Neural crest cell (in vitro differentiated cells): ENCODE measurements around the gene CARM1. TPM values are rescaled to one million over a fixed set of nuclear protein-coding genes. Genes with fewer than 3 reads are reported as not detected.

Experiments used
- DNase-seq: peaks from one replicate; pipeline ENCODE4 v3.0.0; 2021; ENCODE audit warnings: low read depth, mixed read lengths, low spot score
- H3K27ac Mint-ChIP-seq: one replicate; pipeline ENCODE4 v1.8.0; 2021; ENCODE audit warnings: mild to moderate bottlenecking, mixed read lengths; ENCODE audit not compliant: unreplicated experiment
- H3K27me3 Mint-ChIP-seq: 2 replicates; pipeline ENCODE4 v1.8.0; 2021; ENCODE audit warnings: low read depth, mild to moderate bottlenecking, mixed read lengths
- H3K36me3 Mint-ChIP-seq: 2 replicates; pipeline ENCODE4 v1.8.0; 2021; ENCODE audit warnings: low read depth, mild to moderate bottlenecking, mixed read lengths
- H3K4me1 Mint-ChIP-seq: 2 replicates; pipeline ENCODE4 v1.8.0; 2021; ENCODE audit warnings: mixed read lengths
- H3K4me3 Mint-ChIP-seq: one replicate; pipeline ENCODE4 v1.8.0; 2021; ENCODE audit warnings: mild to moderate bottlenecking, mixed read lengths
- H3K9me3 Mint-ChIP-seq: 2 replicates; pipeline ENCODE4 v1.8.0; 2021; ENCODE audit warnings: mixed read lengths
- long read RNA-seq: library from polyadenylated mRNA; unstranded; transcript quantifications from one replicate; pipeline ENCODE4 v2.0.0, GENCODE V29; 2020
- total RNA-seq: library from RNA; stranded (reverse); gene quantifications from 2 replicates; pipeline ENCODE4 v1.2.1, GENCODE V29; 2021
- TF ChIP-seq, protein P1 (sequence below): fragments of 200-600 bp; sonication (generic); conservative IDR thresholded peaks from 2 replicates; pipeline ENCODE4 v1.5.0; 2021; ENCODE audit warnings: antibody characterized with exemption, mild to moderate bottlenecking

Gene CARM1
- 99.6 and 106 TPM in 2 replicates for total RNA-seq
- long read RNA-seq, partial matches to known transcripts: 0 of 3 reads
- long read RNA-seq, other reads (novel, unspliced or antisense): 3 of 3 reads

DNA sequence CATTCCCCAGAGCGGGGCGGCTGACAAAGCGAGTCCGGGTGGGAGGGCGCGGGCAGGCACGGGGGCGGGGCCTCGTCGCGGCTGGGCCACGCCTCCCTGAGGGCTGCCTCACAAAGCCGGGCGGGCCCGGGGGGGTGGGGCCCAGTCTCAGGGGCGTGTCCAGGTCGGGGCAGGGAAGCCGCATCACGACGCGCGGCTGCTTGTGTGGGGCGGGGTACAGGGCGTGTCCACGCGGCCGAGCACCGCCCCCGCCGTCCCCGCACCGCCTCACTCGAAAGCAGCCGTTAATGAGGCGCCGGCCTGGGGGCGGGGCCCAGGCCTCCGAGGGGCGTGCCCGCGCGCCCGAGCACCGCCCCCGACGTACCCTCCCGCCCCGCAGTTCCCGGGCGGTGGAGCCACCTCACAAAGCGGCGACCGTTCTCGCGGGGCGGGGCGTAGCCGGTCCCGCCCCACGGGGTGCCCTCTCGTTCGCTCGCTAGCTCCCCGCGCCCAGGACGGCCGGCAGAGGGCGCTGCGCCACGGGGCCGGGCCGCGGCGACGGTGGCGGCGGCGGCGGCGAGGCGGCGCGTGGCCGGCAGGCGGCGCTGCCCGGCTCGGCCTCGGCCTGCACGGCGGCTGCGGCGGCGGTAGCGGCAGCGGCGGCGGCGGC lies at the start of gene CARM1:
Gene CARM1, plus strand, starts transcription at position 599 of the 649 bp plus-strand sequence. CDS start 150 bp downstream, outside the sequence.
- Mint-ChIP-seq H3K4me3 (peak within 1 kb of the TSS; percentile 90), H3K36me3 (no peaks in the 10 kb centered on the region), H3K27me3 (no peaks in the 10 kb centered on the region), H3K27ac (peak within 1 kb of the TSS; percentile 98), H3K4me1 (peaks cover 33% of the 10 kb centered on the region), H3K9me3 (no peaks in the 10 kb centered on the region)
- TF ChIP-seq, protein P1, sequence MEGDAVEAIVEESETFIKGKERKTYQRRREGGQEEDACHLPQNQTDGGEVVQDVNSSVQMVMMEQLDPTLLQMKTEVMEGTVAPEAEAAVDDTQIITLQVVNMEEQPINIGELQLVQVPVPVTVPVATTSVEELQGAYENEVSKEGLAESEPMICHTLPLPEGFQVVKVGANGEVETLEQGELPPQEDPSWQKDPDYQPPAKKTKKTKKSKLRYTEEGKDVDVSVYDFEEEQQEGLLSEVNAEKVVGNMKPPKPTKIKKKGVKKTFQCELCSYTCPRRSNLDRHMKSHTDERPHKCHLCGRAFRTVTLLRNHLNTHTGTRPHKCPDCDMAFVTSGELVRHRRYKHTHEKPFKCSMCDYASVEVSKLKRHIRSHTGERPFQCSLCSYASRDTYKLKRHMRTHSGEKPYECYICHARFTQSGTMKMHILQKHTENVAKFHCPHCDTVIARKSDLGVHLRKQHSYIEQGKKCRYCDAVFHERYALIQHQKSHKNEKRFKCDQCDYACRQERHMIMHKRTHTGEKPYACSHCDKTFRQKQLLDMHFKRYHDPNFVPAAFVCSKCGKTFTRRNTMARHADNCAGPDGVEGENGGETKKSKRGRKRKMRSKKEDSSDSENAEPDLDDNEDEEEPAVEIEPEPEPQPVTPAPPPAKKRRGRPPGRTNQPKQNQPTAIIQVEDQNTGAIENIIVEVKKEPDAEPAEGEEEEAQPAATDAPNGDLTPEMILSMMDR: peak; percentile 71
- DNase-seq: peak; percentile 97

DNA sequence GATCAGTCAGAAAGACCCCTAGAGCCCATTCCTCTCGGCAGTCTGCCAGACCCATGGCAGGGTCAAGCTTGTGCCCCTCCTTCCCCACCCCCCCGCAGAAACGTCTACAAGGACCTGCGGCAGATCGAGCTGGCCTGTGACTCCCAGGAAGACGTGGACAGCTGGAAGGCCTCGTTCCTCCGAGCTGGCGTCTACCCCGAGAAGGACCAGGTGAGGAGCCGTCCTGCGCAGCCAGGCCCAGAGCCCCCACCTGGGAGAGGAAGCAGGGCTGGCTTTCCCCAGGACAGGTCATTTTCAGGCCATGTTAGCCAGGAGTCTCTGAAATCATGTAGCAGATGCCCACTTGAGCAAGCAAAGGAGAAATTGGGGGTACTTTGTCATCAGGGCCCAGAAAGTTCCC lies 47.7 kb upstream of the CARM1 start:
- TF ChIP-seq, protein P1: no peak
- H3K36me3 Mint-ChIP-seq: peaks cover 11% of the 10 kb centered on the region

DNA sequence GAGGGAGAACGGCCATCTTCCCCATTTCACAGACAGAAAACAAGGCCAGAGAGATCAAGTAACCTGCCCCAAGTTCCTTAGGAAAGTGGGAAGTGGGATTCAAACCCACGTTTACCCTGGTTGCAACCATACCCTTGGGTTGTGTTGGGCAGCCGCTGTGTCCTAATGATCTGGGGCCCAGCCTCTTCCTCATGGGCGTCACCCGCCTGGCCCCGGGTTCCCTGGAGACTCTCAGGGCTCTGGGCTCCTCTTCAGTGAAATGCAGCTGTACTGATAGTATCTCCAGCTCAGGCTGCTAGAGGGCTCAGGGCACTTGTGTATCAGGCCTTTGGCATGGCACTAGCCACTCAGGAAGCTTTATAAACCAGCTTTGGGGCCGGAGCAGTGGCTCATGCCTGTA lies 45.1 kb upstream of the CARM1 start:
- Mint-ChIP-seq H3K4me3 (no peak overlapping the region), H3K27me3 (no peaks in the 10 kb centered on the region), H3K9me3 (no peaks in the 10 kb centered on the region), H3K27ac (no peak overlapping the region), H3K4me1 (no peaks in the 10 kb centered on the region), H3K36me3 (peaks cover 4% of the 10 kb centered on the region)
- DNase-seq: no peak
- TF ChIP-seq, protein P1: no peak

More for the DNA sequence above, 47.7 kb upstream of the CARM1 start:
- Mint-ChIP-seq H3K4me1 (no peaks in the 10 kb centered on the region), H3K4me3 (no peak overlapping the region), H3K27me3 (no peaks in the 10 kb centered on the region), H3K27ac (no peak overlapping the region), H3K9me3 (no peaks in the 10 kb centered on the region)
- DNase-seq: no peak

DNA sequence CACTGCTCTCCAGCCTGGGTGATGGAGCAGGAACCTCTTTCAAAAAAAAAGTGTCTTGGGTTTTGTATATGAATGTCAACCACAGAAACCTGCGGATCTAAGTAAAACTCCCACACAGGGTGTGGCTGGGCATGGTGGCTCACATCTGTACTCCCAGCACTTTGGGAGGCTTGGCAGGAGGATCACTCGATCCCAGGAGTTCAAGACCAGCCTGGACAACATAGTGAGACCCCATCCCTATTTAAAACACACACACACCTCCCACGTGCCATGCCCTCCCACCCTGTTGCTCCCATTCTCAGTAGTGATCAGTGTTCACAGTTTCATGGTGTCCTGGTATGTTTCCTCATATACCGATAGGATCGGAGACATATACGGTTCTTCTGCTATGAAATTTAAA lies 44.5 kb upstream of the CARM1 start:
- Mint-ChIP-seq H3K27ac (no peak overlapping the region), H3K9me3 (no peaks in the 10 kb centered on the region), H3K4me1 (no peaks in the 10 kb centered on the region), H3K4me3 (no peak overlapping the region), H3K27me3 (no peaks in the 10 kb centered on the region), H3K36me3 (peaks cover 4% of the 10 kb centered on the region)
- no peak for DNase-seq
- TF ChIP-seq, protein P1: no peak

DNA sequence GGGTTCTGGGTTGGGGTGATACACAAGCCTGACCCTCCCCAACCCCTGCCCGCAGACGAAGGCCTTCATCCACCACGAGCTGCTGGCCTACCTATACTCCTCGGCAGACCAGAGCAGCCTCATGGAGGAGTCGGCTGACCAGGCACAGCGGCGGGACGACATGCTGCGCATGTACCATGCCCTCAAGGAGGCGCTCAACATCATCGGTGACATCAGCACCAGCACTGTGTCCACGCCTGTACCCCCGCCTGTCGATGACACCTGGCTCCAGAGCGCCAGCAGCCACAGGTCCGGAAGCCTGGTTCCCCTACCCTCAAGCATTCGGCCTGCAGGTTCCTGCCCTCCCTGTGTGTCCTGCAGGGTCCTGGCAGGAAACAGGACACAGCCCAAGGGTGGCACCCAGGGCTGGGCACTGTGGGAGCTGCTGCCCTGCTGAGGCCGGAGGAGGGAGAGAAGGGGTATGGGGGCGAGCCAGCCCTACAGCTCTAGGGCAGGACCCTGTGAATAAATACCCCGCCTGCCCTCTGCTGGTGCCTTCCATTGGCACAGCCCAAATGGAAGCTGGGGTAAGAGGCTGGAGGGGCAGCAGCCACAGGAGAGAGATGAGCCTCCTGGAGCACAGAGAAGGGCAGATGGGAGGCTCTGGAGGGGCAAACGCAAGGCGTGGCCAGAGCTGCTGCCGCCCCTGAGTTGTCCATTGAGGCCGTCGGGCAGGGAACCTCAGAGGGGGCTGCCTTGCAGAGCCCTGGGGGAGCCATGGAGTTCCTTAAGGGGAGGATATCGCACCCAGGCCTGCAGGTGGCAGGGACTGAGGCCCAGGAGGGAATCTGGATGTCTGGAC lies 42.2 kb upstream of the CARM1 start:
- TF ChIP-seq, protein P1: peak; percentile 17
- no peak for DNase-seq
- no peaks in the 10 kb centered on the region for H3K4me1 Mint-ChIP-seq
- H3K4me3 Mint-ChIP-seq: no peak overlapping the region
- no peaks in the 10 kb centered on the region for H3K27me3 Mint-ChIP-seq
- H3K36me3 Mint-ChIP-seq: peaks cover 2% of the 10 kb centered on the region
- H3K9me3 Mint-ChIP-seq: no peaks in the 10 kb centered on the region
- H3K27ac Mint-ChIP-seq: no peak overlapping the region
